Measurements from ENCODE around the gene PPAN.

DNA sequence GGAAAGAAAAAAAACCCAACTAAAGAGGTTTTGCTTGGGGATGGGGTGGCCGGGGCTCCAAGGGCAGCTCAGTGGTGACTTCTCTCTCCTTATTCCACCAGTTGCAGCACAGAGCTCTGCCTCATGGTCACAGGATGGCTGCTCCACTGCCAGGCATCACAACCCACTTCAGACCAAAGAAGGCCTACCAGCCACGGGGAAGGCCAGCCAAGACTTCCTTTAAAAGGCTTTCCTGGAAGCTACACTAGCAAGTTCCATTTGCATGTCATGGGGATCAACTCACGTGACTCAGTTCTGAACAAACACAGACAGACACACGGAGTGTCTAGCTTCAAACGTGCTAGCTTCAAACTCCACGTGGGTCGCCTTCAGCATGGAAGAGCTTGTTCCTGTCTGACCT lies 26.7 kb downstream of the PPAN start:
- TF ChIP-seq, protein P1, sequence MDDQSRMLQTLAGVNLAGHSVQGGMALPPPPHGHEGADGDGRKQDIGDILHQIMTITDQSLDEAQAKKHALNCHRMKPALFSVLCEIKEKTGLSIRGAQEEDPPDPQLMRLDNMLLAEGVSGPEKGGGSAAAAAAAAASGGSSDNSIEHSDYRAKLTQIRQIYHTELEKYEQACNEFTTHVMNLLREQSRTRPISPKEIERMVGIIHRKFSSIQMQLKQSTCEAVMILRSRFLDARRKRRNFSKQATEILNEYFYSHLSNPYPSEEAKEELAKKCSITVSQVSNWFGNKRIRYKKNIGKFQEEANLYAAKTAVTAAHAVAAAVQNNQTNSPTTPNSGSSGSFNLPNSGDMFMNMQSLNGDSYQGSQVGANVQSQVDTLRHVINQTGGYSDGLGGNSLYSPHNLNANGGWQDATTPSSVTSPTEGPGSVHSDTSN (CRISPR knock-in tag; IDR thresholded peaks at IDR 0.05), result no peak
- TF ChIP-seq, protein P2, sequence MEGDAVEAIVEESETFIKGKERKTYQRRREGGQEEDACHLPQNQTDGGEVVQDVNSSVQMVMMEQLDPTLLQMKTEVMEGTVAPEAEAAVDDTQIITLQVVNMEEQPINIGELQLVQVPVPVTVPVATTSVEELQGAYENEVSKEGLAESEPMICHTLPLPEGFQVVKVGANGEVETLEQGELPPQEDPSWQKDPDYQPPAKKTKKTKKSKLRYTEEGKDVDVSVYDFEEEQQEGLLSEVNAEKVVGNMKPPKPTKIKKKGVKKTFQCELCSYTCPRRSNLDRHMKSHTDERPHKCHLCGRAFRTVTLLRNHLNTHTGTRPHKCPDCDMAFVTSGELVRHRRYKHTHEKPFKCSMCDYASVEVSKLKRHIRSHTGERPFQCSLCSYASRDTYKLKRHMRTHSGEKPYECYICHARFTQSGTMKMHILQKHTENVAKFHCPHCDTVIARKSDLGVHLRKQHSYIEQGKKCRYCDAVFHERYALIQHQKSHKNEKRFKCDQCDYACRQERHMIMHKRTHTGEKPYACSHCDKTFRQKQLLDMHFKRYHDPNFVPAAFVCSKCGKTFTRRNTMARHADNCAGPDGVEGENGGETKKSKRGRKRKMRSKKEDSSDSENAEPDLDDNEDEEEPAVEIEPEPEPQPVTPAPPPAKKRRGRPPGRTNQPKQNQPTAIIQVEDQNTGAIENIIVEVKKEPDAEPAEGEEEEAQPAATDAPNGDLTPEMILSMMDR (tag by site-specific recombination; IDR thresholded peaks at IDR 0.05), result no peak
- TF ChIP-seq ZNF292 (tag by site-specific recombination; IDR thresholded peaks at IDR 0.05; ENCODE audit: borderline replicate concordance, low read depth) (no peak), SP7 (tag by site-specific recombination; IDR thresholded peaks at IDR 0.05) (no peak), ZSCAN16 (tag by site-specific recombination; IDR thresholded peaks at IDR 0.05) (no peak), GLI4 (tag by site-specific recombination; IDR thresholded peaks at IDR 0.05) (no peak), ZNF785 (tag by site-specific recombination; IDR thresholded peaks at IDR 0.05) (no peak), ZNF510 (tag by site-specific recombination; IDR thresholded peaks at IDR 0.05; ENCODE audit: insufficient replicate concordance) (no peak)
